GM12865 (cell line): Measurements from ENCODE around the gene WT1.

Experiments used
- DNase-seq: peaks from one replicate; pipeline ENCODE4 v3.0.0; 2010; ENCODE audit warnings: low read depth
- H3K4me3 ChIP-seq: 2 replicates; pipeline ENCODE4 v1.5.1; 2011; ENCODE audit warnings: mild to moderate bottlenecking, low read depth, low read length, control low read depth
- TF ChIP-seq, protein P1 (sequence below): IDR thresholded peaks from 2 replicates; pipeline ENCODE4 v1.5.1; 2011; ENCODE audit warnings: low read length, control low read depth, low read depth, inconsistent platforms; ENCODE audit not compliant: insufficient read depth; ENCODE audit errors: missing control alignments

The WT1 gene

DNA sequence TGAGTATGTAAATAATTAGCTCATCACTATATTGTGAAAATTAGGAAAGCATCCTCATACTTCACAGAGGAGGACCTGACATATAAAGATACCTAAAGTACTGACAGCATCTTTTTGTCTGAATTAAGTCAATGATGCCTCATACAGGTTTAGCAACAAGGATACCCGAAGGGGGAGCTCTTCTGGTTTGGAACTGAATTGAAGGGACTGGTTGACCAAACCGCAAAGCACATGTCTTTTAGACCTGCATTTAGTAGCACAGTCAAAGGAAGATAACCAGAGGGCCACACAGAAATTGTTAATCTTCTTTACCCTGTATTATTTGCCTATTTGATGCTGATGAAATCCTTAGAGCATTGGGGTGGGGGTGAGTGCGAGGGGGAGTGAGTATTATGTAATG lies 12.9 kb upstream of the WT1 start:
- peak; percentile 49 for DNase-seq
- TF ChIP-seq, protein P1, sequence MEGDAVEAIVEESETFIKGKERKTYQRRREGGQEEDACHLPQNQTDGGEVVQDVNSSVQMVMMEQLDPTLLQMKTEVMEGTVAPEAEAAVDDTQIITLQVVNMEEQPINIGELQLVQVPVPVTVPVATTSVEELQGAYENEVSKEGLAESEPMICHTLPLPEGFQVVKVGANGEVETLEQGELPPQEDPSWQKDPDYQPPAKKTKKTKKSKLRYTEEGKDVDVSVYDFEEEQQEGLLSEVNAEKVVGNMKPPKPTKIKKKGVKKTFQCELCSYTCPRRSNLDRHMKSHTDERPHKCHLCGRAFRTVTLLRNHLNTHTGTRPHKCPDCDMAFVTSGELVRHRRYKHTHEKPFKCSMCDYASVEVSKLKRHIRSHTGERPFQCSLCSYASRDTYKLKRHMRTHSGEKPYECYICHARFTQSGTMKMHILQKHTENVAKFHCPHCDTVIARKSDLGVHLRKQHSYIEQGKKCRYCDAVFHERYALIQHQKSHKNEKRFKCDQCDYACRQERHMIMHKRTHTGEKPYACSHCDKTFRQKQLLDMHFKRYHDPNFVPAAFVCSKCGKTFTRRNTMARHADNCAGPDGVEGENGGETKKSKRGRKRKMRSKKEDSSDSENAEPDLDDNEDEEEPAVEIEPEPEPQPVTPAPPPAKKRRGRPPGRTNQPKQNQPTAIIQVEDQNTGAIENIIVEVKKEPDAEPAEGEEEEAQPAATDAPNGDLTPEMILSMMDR: peak; percentile 18
- H3K4me3 ChIP-seq: no peak overlapping the region

DNA sequence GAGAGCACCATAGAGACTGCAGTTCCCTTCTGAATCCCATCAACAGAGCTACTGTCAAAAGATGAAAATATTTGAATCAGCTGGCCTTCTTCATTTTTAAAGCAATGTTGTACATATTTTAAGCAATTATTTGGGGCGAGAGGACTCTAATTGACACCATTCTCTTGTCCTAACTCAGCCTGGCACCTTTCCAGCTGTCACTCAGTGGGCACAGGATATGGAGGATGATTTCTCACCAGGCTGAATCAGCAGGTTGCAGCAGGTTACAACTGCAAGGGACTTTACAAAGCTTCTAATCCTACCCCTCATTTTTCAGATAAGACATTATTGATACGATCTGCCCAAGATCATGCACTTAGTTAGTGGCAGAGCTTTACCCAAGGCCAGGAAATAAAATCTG lies 11.9 kb upstream of the WT1 start:
- H3K4me3 ChIP-seq: no peak overlapping the region
- TF ChIP-seq, protein P1: no peak
- DNase-seq: no peak

DNA sequence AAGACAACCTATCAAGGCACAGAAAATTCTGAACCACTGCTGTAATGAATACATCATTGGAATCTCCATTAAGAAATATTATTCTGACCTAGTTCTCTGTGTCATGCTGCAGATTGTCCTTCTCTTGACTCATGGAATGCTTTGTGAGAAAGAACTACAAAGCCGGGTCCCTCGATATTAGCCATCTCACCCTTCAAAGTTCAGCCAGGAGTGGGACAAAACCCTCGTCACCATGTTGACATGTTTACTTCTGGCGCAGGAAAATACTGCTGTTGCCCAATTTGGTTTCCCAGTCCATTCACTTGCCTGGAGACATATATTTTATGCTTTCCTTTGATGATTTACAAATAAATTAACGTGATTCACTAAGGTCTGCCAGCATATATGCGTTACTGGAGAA lies 10.9 kb upstream of the WT1 start:
- TF ChIP-seq, protein P1: no peak
- DNase-seq: no peak
- H3K4me3 ChIP-seq: no peak overlapping the region

DNA sequence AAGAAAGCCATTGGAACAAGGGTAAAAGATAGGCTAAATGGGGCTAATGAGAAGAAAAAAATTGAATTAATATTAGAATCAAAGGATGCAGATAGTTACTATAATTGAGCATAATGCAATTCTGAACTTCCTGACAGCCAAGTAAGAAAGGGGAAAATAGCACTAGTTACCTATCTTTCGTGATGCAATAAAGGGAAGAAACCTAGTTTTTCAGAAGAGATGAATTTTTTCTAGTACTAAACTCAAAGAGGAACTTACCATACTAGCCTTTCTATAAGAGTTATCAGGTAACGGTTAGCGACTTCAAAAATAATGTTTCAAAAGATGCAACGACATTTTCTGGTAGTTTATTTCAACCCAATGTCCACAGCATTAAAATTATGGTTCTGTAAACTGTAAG lies 8.8 kb upstream of the WT1 start:
- H3K4me3 ChIP-seq: no peak overlapping the region
- DNase-seq: no peak
- TF ChIP-seq, protein P1: no peak

DNA sequence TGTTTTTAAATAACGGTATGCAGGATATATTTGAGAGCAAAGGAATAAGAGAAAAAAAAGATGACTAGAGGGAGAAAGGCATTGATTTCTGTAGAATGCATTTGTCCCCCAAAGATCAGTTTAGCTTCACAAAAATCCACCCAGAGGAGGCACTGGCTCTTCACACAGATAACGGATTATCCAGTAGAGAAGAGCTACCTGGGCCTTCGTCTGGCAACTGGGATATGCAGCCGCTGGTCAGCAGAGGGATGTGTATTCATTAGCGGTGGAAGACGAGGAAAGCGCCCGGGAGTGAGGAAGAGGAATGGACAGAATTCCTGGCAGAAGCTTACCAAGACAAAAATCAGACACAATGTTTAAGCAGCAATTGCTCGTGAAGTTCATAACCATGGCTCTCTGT lies 5.6 kb upstream of the WT1 start:
- TF ChIP-seq, protein P1: no peak

DNA sequence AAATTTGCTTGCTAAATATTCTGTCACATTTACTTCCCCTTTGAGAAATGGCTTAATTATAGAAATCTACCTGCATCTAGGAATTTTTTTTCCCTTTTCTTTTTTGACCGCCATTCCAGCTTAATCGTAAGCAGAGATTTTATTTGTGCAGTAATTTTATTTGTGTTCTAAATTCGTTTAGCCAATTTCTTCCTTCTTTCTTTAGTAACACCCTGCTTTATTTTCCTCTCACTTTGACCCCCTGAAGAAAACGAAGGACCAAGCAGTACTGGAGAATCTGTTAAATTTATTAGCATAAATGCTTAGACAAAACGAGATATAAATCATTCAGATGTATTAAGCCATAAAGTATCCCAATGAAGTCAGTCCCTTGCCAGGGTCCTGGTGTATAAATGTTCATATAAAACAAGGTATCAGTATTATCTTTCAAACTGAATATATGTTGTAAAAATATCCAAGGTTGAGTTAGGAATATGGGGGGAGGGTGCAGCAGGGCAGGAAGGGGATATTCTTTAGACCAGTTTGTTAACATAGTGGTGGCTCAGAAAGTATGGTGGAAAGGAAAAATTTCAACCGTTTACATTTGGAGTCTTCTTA lies 5.1 kb upstream of the WT1 start:
- TF ChIP-seq, protein P1: no peak
- DNase-seq: no peak
- H3K4me3 ChIP-seq: no peak overlapping the region

More for the DNA sequence above, 5.6 kb upstream of the WT1 start:
- DNase-seq: no peak
- H3K4me3 ChIP-seq: no peak overlapping the region
